HFFc6 (cell line): ENCODE data around the gene IFI35. TPM values are rescaled to one million over a fixed set of nuclear protein-coding genes. Genes with fewer than 3 reads are reported as not detected.
"Not testable (repeated sequence)": the region's sequence is repeated elsewhere in the genome, so short reads cannot be mapped to it uniquely, and the experiment has no call there.

ENCODE experiments used
- DNase-seq: peaks from one replicate; pipeline ENCODE4 v3.0.0-alpha.2; 2018
- H3K27ac Mint-ChIP-seq: 2 replicates; pipeline ENCODE4 v1.8.0; 2020; ENCODE audit warnings: mild to moderate bottlenecking, mixed read lengths
- H3K27me3 Mint-ChIP-seq: 2 replicates; pipeline ENCODE4 v1.8.0; 2021; ENCODE audit warnings: mild to moderate bottlenecking, moderate library complexity, mixed read lengths; ENCODE audit not compliant: insufficient read depth
- H3K36me3 Mint-ChIP-seq: 2 replicates; pipeline ENCODE4 v1.8.0; 2021; ENCODE audit warnings: low read depth, mixed read lengths
- H3K4me1 Mint-ChIP-seq: 2 replicates; pipeline ENCODE4 v1.8.0; 2020; ENCODE audit warnings: low read depth, mixed read lengths
- H3K4me3 Mint-ChIP-seq: 2 replicates; pipeline ENCODE4 v1.8.0; 2020; ENCODE audit warnings: mild to moderate bottlenecking, moderate library complexity, mixed read lengths
- H3K9me3 Mint-ChIP-seq: 2 replicates; pipeline ENCODE4 v1.8.0; 2020; ENCODE audit warnings: mild to moderate bottlenecking, mixed read lengths
- total RNA-seq, 6 experiments: library from RNA; stranded (reverse); fragmentation: NEBNext Ultra II Directional; extraction: Animal tissue kit (Norgen Biotek cat#: 25700); gene quantifications; 2 replicates in 1 of 6; 3 replicates in 5 of 6; pipeline ENCODE4 v1.2.3, GENCODE V29; 2021
- TF ChIP-seq, protein P1 (sequence below): fragments of 200-600 bp; sonication (generic); IDR thresholded peaks from 2 replicates; pipeline ENCODE4 v1.5.0; 2021; ENCODE audit warnings: antibody characterized with exemption, mild to moderate bottlenecking

IFI35 gene
- total RNA-seq, 6 experiments from 2014 or later: 6.3 to 22.4 (median 18.8) TPM

- H3K4me1 Mint-ChIP-seq: peaks cover 30% of the 10 kb centered on the region
- no peaks in the 10 kb centered on the region for H3K9me3 Mint-ChIP-seq
- peak overlapping the region; percentile 100 for H3K27ac Mint-ChIP-seq
- H3K36me3 Mint-ChIP-seq: peaks cover 45% of the 10 kb centered on the region
- no peaks in the 10 kb centered on the region; the same call in 1 of the 2 replicates for H3K27me3 Mint-ChIP-seq
- TF ChIP-seq, protein P1, sequence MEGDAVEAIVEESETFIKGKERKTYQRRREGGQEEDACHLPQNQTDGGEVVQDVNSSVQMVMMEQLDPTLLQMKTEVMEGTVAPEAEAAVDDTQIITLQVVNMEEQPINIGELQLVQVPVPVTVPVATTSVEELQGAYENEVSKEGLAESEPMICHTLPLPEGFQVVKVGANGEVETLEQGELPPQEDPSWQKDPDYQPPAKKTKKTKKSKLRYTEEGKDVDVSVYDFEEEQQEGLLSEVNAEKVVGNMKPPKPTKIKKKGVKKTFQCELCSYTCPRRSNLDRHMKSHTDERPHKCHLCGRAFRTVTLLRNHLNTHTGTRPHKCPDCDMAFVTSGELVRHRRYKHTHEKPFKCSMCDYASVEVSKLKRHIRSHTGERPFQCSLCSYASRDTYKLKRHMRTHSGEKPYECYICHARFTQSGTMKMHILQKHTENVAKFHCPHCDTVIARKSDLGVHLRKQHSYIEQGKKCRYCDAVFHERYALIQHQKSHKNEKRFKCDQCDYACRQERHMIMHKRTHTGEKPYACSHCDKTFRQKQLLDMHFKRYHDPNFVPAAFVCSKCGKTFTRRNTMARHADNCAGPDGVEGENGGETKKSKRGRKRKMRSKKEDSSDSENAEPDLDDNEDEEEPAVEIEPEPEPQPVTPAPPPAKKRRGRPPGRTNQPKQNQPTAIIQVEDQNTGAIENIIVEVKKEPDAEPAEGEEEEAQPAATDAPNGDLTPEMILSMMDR: no peak
- peak overlapping the region; percentile 99 for H3K4me3 Mint-ChIP-seq
- DNase-seq: no peak
Observed at GRCh38 chr17:42997390-42997983, 9.1 kb upstream of the IFI35 start.

GRCh38 chr17:42997984-42998938 lies 8.3 kb upstream of the IFI35 start, which contains the start of gene RPL27:
Gene RPL27, plus strand, starts transcription at chr17:42998419. Its CDS starts 332 bp downstream, at chr17:42998751.
- Mint-ChIP-seq H3K36me3 (peaks cover 46% of the 10 kb centered on the region), H3K27me3 (no peaks in the 10 kb centered on the region; the same call in 1 of the 2 replicates), H3K27ac (peak within 1 kb of the TSS; percentile 100), H3K9me3 (no peaks in the 10 kb centered on the region), H3K4me1 (peaks cover 38% of the 10 kb centered on the region), H3K4me3 (peak within 1 kb of the TSS; percentile 99)
- DNase-seq: peak; percentile 100
- TF ChIP-seq, protein P1: peak; percentile 89

GRCh38 chr17:42999003-42999525 lies 7.5 kb upstream of the IFI35 start:
- no peak for DNase-seq
- Mint-ChIP-seq H3K27ac (peak overlapping the region; percentile 100), H3K36me3 (peaks cover 52% of the 10 kb centered on the region), H3K27me3 (no peaks in the 10 kb centered on the region; the same call in 1 of the 2 replicates), H3K9me3 (no peaks in the 10 kb centered on the region), H3K4me3 (peak overlapping the region; percentile 99), H3K4me1 (peaks cover 46% of the 10 kb centered on the region)
- TF ChIP-seq, protein P1: no peak

GRCh38 chr17:43000894-43001293 lies 5.7 kb upstream of the IFI35 start:
- Mint-ChIP-seq H3K36me3 (peaks cover 47% of the 10 kb centered on the region), H3K4me1 (peaks cover 54% of the 10 kb centered on the region), H3K4me3 (peak overlapping the region; percentile 32; the same call in 1 of the 2 replicates), H3K27ac (peak overlapping the region; percentile 49)
- H3K9me3 Mint-ChIP-seq, DNase-seq, H3K27me3 Mint-ChIP-seq: not testable (repeated sequence)

- DNase-seq: no peak
- peaks cover 43% of the 10 kb centered on the region for H3K36me3 Mint-ChIP-seq
Observed at GRCh38 chr17:43003542-43004172, 2.9 kb upstream of the IFI35 start.

More at GRCh38 chr17:43003542-43004172, 2.9 kb upstream of the IFI35 start:
- H3K27ac Mint-ChIP-seq: peak overlapping the region; percentile 73
- peaks cover 4% of the 10 kb centered on the region; the same call in 1 of the 2 replicates for H3K27me3 Mint-ChIP-seq
- H3K9me3 Mint-ChIP-seq: no peaks in the 10 kb centered on the region
- H3K4me1 Mint-ChIP-seq: peaks cover 53% of the 10 kb centered on the region
- H3K4me3 Mint-ChIP-seq: no peak overlapping the region; the same call in 1 of the 2 replicates
- TF ChIP-seq, protein P1: peak; percentile 27; the same call in 1 of the 2 replicates
